ENCODE measurements around the gene TBX3. TPM values are rescaled to one million over a fixed set of nuclear protein-coding genes. Genes with fewer than 3 reads are reported as not detected.

Gene TBX3
- polyA plus RNA-seq, 2 of the 4 experiments (the other 2 are of a cell fraction): 22.8 to 28.0 TPM

GRCh38 chr12:114701553-114701952 lies 17.6 kb upstream of the TBX3 start:
- Histone ChIP-seq H3K4me2 (no peak overlapping the region), H3K4me3 (no peak overlapping the region), H3K4me1 (peaks cover 14% of the 10 kb centered on the region; the same call in 2 of the 3 replicates), H3K9me3 (no peaks in the 10 kb centered on the region), H3K27ac (no peak overlapping the region)
- ChIA-PET POLR2A (no interaction called here), CTCF (interaction anchor here (0.5 to 1.3 kb wide), 3 partner anchors 9 to 13 kb away, joined by 3 to 5 read pairs (median 4); no protein-coding TSS in a partner anchor)
- TF ChIP-seq RAD21 (conservative IDR thresholded peaks at IDR 0.05 in 1 of 2, IDR thresholded peaks at IDR 0.05 in 1 of 2): no peak
- TF ChIP-seq PHF8 (IDR thresholded peaks at IDR 0.05; ENCODE audit: borderline replicate concordance, low read depth): no peak
- no peak for TF ChIP-seq ATOH8 (CRISPR knock-in tag; IDR thresholded peaks at IDR 0.05; ENCODE audit: low read depth)
- TF ChIP-seq CBX8 (IDR thresholded peaks at IDR 0.05): no peak
- no peak for TF ChIP-seq ESRRA (IDR thresholded peaks at IDR 0.05; ENCODE audit: borderline replicate concordance, low read length)
- TF ChIP-seq RCOR1 (IDR thresholded peaks at IDR 0.05; ENCODE audit: low read depth, low read length): no peak
- no peak for TF ChIP-seq KDM5A (IDR thresholded peaks at IDR 0.05)
- TF ChIP-seq CEBPB (IDR thresholded peaks at IDR 0.05): no peak
- TF ChIP-seq JUN (IDR thresholded peaks at IDR 0.05): no peak
- TF ChIP-seq TFCP2L1 (CRISPR knock-in tag; IDR thresholded peaks at IDR 0.05): no peak
- no peak for TF ChIP-seq ZSCAN20 (CRISPR knock-in tag; IDR thresholded peaks at IDR 0.05)
- TF ChIP-seq SMC3 (IDR thresholded peaks at IDR 0.05): no peak
- TF ChIP-seq FOSB (CRISPR knock-in tag; IDR thresholded peaks at IDR 0.05): no peak
- no peak for TF ChIP-seq USF2 (IDR thresholded peaks at IDR 0.05)
- TF ChIP-seq HES2 (IDR thresholded peaks at IDR 0.05): no peak
- TF ChIP-seq ZFP36 (IDR thresholded peaks at IDR 0.05; ENCODE audit: borderline replicate concordance, partially characterized antibody): no peak
- 69% methylated on average over 1 of the region's 1 CpG for WGBS (ENCODE audit: missing lambda C conversion rate)
- ATAC-seq: no peak
- FAIRE-seq: no peak
- DNase-seq (ENCODE audit: low read depth in 1 of 2, low spot score in 1 of 2): no peak

- DNase-seq (ENCODE audit: low read depth in 1 of 2, low spot score in 1 of 2): no peak
- Histone ChIP-seq H3K4me1 (peaks cover 14% of the 10 kb centered on the region; the same call in 2 of the 3 replicates), H3K9me3 (no peaks in the 10 kb centered on the region), H3K27ac (no peak overlapping the region), H3K4me3 (no peak overlapping the region), H3K4me2 (no peak overlapping the region)
- no peak for TF ChIP-seq NFE2L2 (conservative IDR thresholded peaks at IDR 0.05; ENCODE audit: low read length)
- 30% methylated on average over 3 of the region's 3 CpGs for WGBS (ENCODE audit: missing lambda C conversion rate)
- no peak for FAIRE-seq
- CTCF ChIA-PET: interaction anchor here (0.5 to 1.3 kb wide), 2 partner anchors 11 to 13 kb away, joined by 3 to 4 read pairs; no protein-coding TSS in a partner anchor
- ATAC-seq: no peak
- POLR2A ChIA-PET: no interaction called here
Observed at GRCh38 chr12:114701104-114701414, 17.1 kb upstream of the TBX3 start.

- DNase-seq (ENCODE audit: low read depth in 1 of 2, low spot score in 1 of 2): no peak
- CTCF ChIA-PET: no interaction called here
- Histone ChIP-seq H3K27ac (no peak overlapping the region), H3K4me2 (no peak overlapping the region), H3K4me1 (peaks cover 14% of the 10 kb centered on the region; the same call in 2 of the 3 replicates), H3K4me3 (no peak overlapping the region), H3K9me3 (no peaks in the 10 kb centered on the region)
- POLR2A ChIA-PET: no interaction called here
- no peak for ATAC-seq
- WGBS (ENCODE audit: missing lambda C conversion rate): 73% methylated on average over 33 of the region's 33 CpGs
- FAIRE-seq: no peak
- TF ChIP-seq HOXA7 (CRISPR knock-in tag; IDR thresholded peaks at IDR 0.05) (no peak), JUN (IDR thresholded peaks at IDR 0.05) (no peak), KDM1A (IDR thresholded peaks at IDR 0.05; ENCODE audit: low read depth) (no peak), FOSB (CRISPR knock-in tag; IDR thresholded peaks at IDR 0.05) (no peak), REST (IDR thresholded peaks at IDR 0.05) (no peak), TFCP2L1 (CRISPR knock-in tag; IDR thresholded peaks at IDR 0.05) (no peak), FOSL2 (IDR thresholded peaks at IDR 0.05) (no peak), FOSL2 (CRISPR knock-in tag; IDR thresholded peaks at IDR 0.05) (no peak), POLR2AphosphoS2 (conservative IDR thresholded peaks at IDR 0.05; ENCODE audit: low read length) (no peak), PHF8 (IDR thresholded peaks at IDR 0.05; ENCODE audit: borderline replicate concordance, low read depth) (no peak), CHD4 (IDR thresholded peaks at IDR 0.05; ENCODE audit: borderline replicate concordance) (no peak), ESRRA (IDR thresholded peaks at IDR 0.05; ENCODE audit: borderline replicate concordance, low read length) (no peak), RARB (CRISPR knock-in tag; IDR thresholded peaks at IDR 0.05) (no peak), HEYL (CRISPR knock-in tag; IDR thresholded peaks at IDR 0.05) (no peak), NR3C1 (IDR thresholded peaks at IDR 0.05) (no peak), RCOR1 (IDR thresholded peaks at IDR 0.05; ENCODE audit: low read depth, low read length) (no peak), FOXS1 (CRISPR knock-in tag; IDR thresholded peaks at IDR 0.05) (no peak), NPAS2 (CRISPR knock-in tag; IDR thresholded peaks at IDR 0.05; ENCODE audit: borderline replicate concordance) (no peak)
Observed at GRCh38 chr12:114700392-114701103, 16.6 kb upstream of the TBX3 start.

All from A549 (cell line).